ENCODE results near the gene PAPOLB.

DNA sequence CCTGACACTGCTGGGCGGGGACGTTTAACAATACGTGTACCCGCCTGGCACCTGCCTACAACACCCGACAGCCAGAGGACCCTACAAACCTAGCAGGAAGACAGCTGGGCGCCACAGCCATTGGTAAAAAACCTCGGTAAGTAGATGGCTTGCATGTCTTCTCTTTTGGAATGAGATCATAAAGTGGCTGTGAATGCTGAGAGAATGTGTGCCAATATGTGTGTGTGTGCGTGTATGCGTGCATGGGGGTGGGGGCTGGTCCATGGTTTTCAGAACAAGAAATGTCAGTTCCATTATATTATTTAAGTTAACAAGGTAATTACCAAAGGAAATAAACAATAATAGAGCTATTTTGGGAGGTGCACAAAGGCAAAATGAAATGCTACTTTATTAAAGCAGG is 39.2 kb downstream of the PAPOLB start:
- TF ChIP-seq POLR2A (IDR thresholded peaks at IDR 0.05; ENCODE audit: low read depth, low read length) (no peak), POLR2AphosphoS5 (IDR thresholded peaks at IDR 0.05; ENCODE audit: low read depth, low read length) (no peak), SPI1 (IDR thresholded peaks at IDR 0.05; ENCODE audit: low read depth, low read length) (no peak), TAF1 (IDR thresholded peaks at IDR 0.05; ENCODE audit: low read depth, low read length) (no peak), POU2F2 (IDR thresholded peaks at IDR 0.05; ENCODE audit: low read depth, low read length) (no peak)
